ENCODE results near the gene CATSPER3.

DNA sequence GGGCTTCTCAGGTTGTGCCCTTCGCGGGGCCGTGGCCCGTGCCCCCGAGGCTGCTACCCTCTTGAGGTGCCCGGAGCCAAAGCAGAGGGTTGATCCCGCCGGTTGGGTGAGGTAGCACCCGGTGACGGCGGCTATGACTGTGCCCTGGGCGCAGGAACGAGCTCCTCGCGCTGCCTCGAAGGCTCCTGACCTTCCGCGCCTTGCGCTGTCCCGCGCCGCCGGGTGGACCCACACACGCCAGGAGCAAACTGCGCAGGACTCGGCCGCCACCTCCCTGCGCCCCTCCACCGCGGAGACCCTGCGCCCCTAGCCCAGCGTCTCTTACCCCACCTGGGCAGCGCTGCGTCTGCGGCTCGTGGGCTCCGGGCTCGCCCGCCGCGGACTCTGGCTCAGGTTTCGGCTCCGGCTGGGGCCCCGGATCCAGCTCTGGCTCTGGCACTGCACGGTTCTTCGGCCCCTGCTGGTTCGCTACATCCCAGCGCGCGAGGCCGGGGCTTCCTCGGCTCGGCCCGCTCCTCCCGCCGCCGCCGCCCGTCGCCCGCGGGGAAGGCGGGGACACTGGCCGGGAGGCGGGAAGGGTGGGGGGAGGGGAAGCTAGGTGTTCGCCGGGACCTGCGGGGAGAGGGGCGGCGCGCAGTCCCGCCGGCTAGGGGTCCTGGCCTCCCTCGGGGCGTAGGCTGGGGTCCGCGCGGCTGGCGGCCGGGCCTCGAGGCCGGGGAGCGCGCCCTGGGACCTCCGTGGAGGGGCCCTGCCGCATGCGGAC, 71.7 kb downstream of the CATSPER3 start:
- TF ChIP-seq, protein P1, sequence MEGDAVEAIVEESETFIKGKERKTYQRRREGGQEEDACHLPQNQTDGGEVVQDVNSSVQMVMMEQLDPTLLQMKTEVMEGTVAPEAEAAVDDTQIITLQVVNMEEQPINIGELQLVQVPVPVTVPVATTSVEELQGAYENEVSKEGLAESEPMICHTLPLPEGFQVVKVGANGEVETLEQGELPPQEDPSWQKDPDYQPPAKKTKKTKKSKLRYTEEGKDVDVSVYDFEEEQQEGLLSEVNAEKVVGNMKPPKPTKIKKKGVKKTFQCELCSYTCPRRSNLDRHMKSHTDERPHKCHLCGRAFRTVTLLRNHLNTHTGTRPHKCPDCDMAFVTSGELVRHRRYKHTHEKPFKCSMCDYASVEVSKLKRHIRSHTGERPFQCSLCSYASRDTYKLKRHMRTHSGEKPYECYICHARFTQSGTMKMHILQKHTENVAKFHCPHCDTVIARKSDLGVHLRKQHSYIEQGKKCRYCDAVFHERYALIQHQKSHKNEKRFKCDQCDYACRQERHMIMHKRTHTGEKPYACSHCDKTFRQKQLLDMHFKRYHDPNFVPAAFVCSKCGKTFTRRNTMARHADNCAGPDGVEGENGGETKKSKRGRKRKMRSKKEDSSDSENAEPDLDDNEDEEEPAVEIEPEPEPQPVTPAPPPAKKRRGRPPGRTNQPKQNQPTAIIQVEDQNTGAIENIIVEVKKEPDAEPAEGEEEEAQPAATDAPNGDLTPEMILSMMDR (IDR thresholded peaks at IDR 0.05): no peak
- TF ChIP-seq POLR2A (IDR thresholded peaks at IDR 0.05): no peak
